Measurements from ENCODE around the gene GAB1. TPM values are rescaled to one million over a fixed set of nuclear protein-coding genes. Genes with fewer than 3 reads are reported as not detected.

GAB1 gene
- total RNA-seq, 1 donor from 2014 or later = 29.7 TPM

GRCh38 chr4:143375326-143376073 lies 38.8 kb downstream of the GAB1 start:
- peaks cover 18% of the 10 kb centered on the region for H3K4me1 Mint-ChIP-seq (ENCODE audit: low read depth, unreplicated experiment)
- peaks cover 5% of the 10 kb centered on the region for H3K36me3 Mint-ChIP-seq (ENCODE audit: unreplicated experiment)
- peak; percentile 27 for DNase-seq
- no peak for TF ChIP-seq CTCF (IDR thresholded peaks at IDR 0.05; ENCODE audit: partially characterized antibody, unreplicated experiment)
- H3K27me3 Mint-ChIP-seq (ENCODE audit: unreplicated experiment) = peaks cover 4% of the 10 kb centered on the region
- H3K9me3 Mint-ChIP-seq (ENCODE audit: unreplicated experiment) = peaks cover 2% of the 10 kb centered on the region
- H3K27ac Mint-ChIP-seq (ENCODE audit: unreplicated experiment) = no peak overlapping the region
- no peak overlapping the region for H3K4me3 Mint-ChIP-seq (ENCODE audit: unreplicated experiment)

- Mint-ChIP-seq H3K4me3 (ENCODE audit: unreplicated experiment) (no peak overlapping the region), H3K27ac (ENCODE audit: unreplicated experiment) (no peak overlapping the region), H3K27me3 (ENCODE audit: unreplicated experiment) (peaks cover 4% of the 10 kb centered on the region), H3K4me1 (ENCODE audit: low read depth, unreplicated experiment) (peaks cover 33% of the 10 kb centered on the region), H3K36me3 (ENCODE audit: unreplicated experiment) (no peaks in the 10 kb centered on the region), H3K9me3 (ENCODE audit: unreplicated experiment) (peaks cover 2% of the 10 kb centered on the region)
- no peak for TF ChIP-seq CTCF (IDR thresholded peaks at IDR 0.05; ENCODE audit: partially characterized antibody, unreplicated experiment)
- no peak for DNase-seq
Observed at GRCh38 chr4:143377611-143378099, 41.0 kb downstream of the GAB1 start.

GRCh38 chr4:143380629-143381028 lies 44.0 kb downstream of the GAB1 start:
- Mint-ChIP-seq H3K4me1 (ENCODE audit: low read depth, unreplicated experiment) (peaks cover 55% of the 10 kb centered on the region), H3K9me3 (ENCODE audit: unreplicated experiment) (no peaks in the 10 kb centered on the region), H3K27ac (ENCODE audit: unreplicated experiment) (no peak overlapping the region), H3K4me3 (ENCODE audit: unreplicated experiment) (no peak overlapping the region), H3K36me3 (ENCODE audit: unreplicated experiment) (no peaks in the 10 kb centered on the region), H3K27me3 (ENCODE audit: unreplicated experiment) (peaks cover 6% of the 10 kb centered on the region)
- TF ChIP-seq CTCF (IDR thresholded peaks at IDR 0.05; ENCODE audit: partially characterized antibody, unreplicated experiment) = no peak
- DNase-seq = no peak

GRCh38 chr4:143381189-143382118 lies 44.8 kb downstream of the GAB1 start:
- peaks cover 58% of the 10 kb centered on the region for H3K4me1 Mint-ChIP-seq (ENCODE audit: low read depth, unreplicated experiment)
- peak overlapping the region; percentile 89 for H3K27ac Mint-ChIP-seq (ENCODE audit: unreplicated experiment)
- DNase-seq = no peak
- H3K27me3 Mint-ChIP-seq (ENCODE audit: unreplicated experiment) = peaks cover 6% of the 10 kb centered on the region
- no peaks in the 10 kb centered on the region for H3K36me3 Mint-ChIP-seq (ENCODE audit: unreplicated experiment)
- H3K4me3 Mint-ChIP-seq (ENCODE audit: unreplicated experiment) = no peak overlapping the region
- no peak for TF ChIP-seq CTCF (IDR thresholded peaks at IDR 0.05; ENCODE audit: partially characterized antibody, unreplicated experiment)
- H3K9me3 Mint-ChIP-seq (ENCODE audit: unreplicated experiment) = no peaks in the 10 kb centered on the region

Measured in glutamatergic neuron (in vitro differentiated cells).